ENCODE results near the gene CAPN12. TPM values are rescaled to one million over a fixed set of nuclear protein-coding genes. Genes with fewer than 3 reads are reported as not detected.

CAPN12 gene
- polyA plus RNA-seq, 2 of the 4 experiments (the other 2 are of a cell fraction), result 10.0 to 11.7 TPM

GRCh38 chr19:38722947-38723605, 21.2 kb downstream of the CAPN12 start:
- Histone ChIP-seq H3K9me3 (no peaks in the 10 kb centered on the region), H3K4me1 (peaks cover 45% of the 10 kb centered on the region), H3K4me2 (no peak overlapping the region), H3K27ac (peak overlapping the region in 1 of 2 experiments; percentile 55; a peak in 2 of 6 replicates), H3K4me3 (no peak overlapping the region)
- DNase-seq (ENCODE audit: low read depth in 1 of 2, low spot score in 1 of 2) (no peak), ATAC-seq (no peak), FAIRE-seq (peak; percentile 18)
- CTCF ChIA-PET, result interaction anchor here (0.6 to 38.0 kb wide), 19 partner anchors 8 to 320 kb away, joined by 3 to 764 read pairs (median 5); partner anchors contain the start of genes FAM98C, MRPS12 and SARS2
- POLR2A ChIA-PET, result interaction anchor here (1.6 kb wide), 1 partner anchor 11 kb away, joined by 4 read pairs; no protein-coding TSS in a partner anchor
- 87% methylated on average over 10 of the region's 10 CpGs for WGBS (ENCODE audit: missing lambda C conversion rate)
- peak in 1 of 2 experiments; percentile 28; a peak in 1 of 5 replicates for TF ChIP-seq JUN (IDR thresholded peaks at IDR 0.05)
- TF ChIP-seq ZFP36 (IDR thresholded peaks at IDR 0.05; ENCODE audit: borderline replicate concordance, partially characterized antibody), result peak; percentile 93
- no peak for TF ChIP-seq HEYL (CRISPR knock-in tag; IDR thresholded peaks at IDR 0.05)
- TF ChIP-seq KDM1A (IDR thresholded peaks at IDR 0.05; ENCODE audit: low read depth), result peak; percentile 70; the same call in 1 of the 2 replicates
- 0 out of 2 replicates have a peak, but pooled peaks have one; percentile 11 for TF ChIP-seq MAX (IDR thresholded peaks at IDR 0.05)
- TF ChIP-seq, protein P1, sequence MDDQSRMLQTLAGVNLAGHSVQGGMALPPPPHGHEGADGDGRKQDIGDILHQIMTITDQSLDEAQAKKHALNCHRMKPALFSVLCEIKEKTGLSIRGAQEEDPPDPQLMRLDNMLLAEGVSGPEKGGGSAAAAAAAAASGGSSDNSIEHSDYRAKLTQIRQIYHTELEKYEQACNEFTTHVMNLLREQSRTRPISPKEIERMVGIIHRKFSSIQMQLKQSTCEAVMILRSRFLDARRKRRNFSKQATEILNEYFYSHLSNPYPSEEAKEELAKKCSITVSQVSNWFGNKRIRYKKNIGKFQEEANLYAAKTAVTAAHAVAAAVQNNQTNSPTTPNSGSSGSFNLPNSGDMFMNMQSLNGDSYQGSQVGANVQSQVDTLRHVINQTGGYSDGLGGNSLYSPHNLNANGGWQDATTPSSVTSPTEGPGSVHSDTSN (IDR thresholded peaks at IDR 0.05), result no peak
- no peak for TF ChIP-seq USF2 (IDR thresholded peaks at IDR 0.05)
- no peak for TF ChIP-seq ATOH8 (CRISPR knock-in tag; IDR thresholded peaks at IDR 0.05; ENCODE audit: low read depth)
- no peak for TF ChIP-seq BCL3 (IDR thresholded peaks at IDR 0.05)
- no peak; the same call in none of the 2 replicates for TF ChIP-seq POLR2AphosphoS2 (conservative IDR thresholded peaks at IDR 0.05; ENCODE audit: low read length)
- no peak for TF ChIP-seq RFX5 (IDR thresholded peaks at IDR 0.05)
- no peak for TF ChIP-seq FOSL2 (IDR thresholded peaks at IDR 0.05)
- no peak for TF ChIP-seq FOSL2 (CRISPR knock-in tag; IDR thresholded peaks at IDR 0.05)
- no peak for TF ChIP-seq ELK1 (IDR thresholded peaks at IDR 0.05; ENCODE audit: low read depth, low read length)
- 0 out of 2 replicates have a peak, but pooled peaks have one; percentile 11 for TF ChIP-seq TFCP2L1 (CRISPR knock-in tag; IDR thresholded peaks at IDR 0.05)
- no peak for TF ChIP-seq RCOR1 (IDR thresholded peaks at IDR 0.05; ENCODE audit: low read depth, low read length)
- no peak for TF ChIP-seq HOXB5 (CRISPR knock-in tag; IDR thresholded peaks at IDR 0.05)

GRCh38 chr19:38721979-38722773, 22.1 kb downstream of the CAPN12 start:
- Histone ChIP-seq H3K9me3 (no peaks in the 10 kb centered on the region), H3K27ac (peak overlapping the region in 1 of 2 experiments; percentile 55; a peak in 3 of 6 replicates), H3K4me2 (no peak overlapping the region), H3K4me3 (no peak overlapping the region), H3K4me1 (peaks cover 43% of the 10 kb centered on the region)
- POLR2A ChIA-PET, result interaction anchor here (1.6 kb wide), 1 partner anchor 12 kb away, joined by 4 read pairs; no protein-coding TSS in a partner anchor
- CTCF ChIA-PET, result interaction anchor here (0.5 to 38.0 kb wide), 14 partner anchors 9 to 319 kb away, joined by 3 to 764 read pairs (median 3); partner anchors contain the start of genes FAM98C, MRPS12 and SARS2
- no peak for FAIRE-seq
- 67% methylated on average over 16 of the region's 17 CpGs for WGBS (ENCODE audit: missing lambda C conversion rate)
- TF ChIP-seq TP53 (CRISPR knock-in tag; IDR thresholded peaks at IDR 0.05), result 0 out of 2 replicates have a peak, but pooled peaks have one; percentile 32
- TF ChIP-seq ZSCAN20 (CRISPR knock-in tag; IDR thresholded peaks at IDR 0.05), result no peak
- peak in 1 of 2 experiments; percentile 1; a peak in 1 of 6 replicates for ATAC-seq
- no peak for DNase-seq (ENCODE audit: low read depth in 1 of 2, low spot score in 1 of 2)
